ENCODE measurements around the gene ERCC3.

DNA sequence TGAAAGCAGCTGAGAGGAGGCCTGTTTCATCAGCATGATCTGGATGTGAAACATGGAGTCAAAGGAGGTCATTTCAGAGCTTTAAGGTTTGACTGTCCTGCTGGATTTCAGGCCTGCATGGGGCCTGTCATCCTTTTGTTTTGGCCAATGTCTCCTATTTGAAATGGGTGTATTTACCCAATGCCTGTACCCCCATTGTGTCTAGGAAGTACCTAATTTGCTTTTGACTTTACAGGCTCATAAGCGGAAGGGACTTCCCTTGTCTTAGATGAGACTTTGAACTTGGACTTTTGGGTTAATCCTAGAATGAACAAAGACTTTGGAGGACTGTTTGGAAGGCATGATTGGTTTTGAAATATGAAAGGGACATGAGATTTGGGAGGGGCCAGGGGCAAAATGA is 54.5 kb downstream of the ERCC3 start:
- no peak for TF ChIP-seq EZH2 (IDR thresholded peaks at IDR 0.05; ENCODE audit: borderline replicate concordance, low read length)
- TF ChIP-seq, protein P1, sequence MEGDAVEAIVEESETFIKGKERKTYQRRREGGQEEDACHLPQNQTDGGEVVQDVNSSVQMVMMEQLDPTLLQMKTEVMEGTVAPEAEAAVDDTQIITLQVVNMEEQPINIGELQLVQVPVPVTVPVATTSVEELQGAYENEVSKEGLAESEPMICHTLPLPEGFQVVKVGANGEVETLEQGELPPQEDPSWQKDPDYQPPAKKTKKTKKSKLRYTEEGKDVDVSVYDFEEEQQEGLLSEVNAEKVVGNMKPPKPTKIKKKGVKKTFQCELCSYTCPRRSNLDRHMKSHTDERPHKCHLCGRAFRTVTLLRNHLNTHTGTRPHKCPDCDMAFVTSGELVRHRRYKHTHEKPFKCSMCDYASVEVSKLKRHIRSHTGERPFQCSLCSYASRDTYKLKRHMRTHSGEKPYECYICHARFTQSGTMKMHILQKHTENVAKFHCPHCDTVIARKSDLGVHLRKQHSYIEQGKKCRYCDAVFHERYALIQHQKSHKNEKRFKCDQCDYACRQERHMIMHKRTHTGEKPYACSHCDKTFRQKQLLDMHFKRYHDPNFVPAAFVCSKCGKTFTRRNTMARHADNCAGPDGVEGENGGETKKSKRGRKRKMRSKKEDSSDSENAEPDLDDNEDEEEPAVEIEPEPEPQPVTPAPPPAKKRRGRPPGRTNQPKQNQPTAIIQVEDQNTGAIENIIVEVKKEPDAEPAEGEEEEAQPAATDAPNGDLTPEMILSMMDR (IDR thresholded peaks at IDR 0.05; ENCODE audit: low read length): no peak
